Choroid plexus epithelial cell (primary cell): Measurements from ENCODE around the gene ARL10.

Experiments
- DNase-seq: peaks from one replicate; pipeline ENCODE4 v3.0.0-alpha.2; 2010; ENCODE audit warnings: low read depth
- H3K4me3 ChIP-seq: 2 replicates; pipeline ENCODE4 v1.5.1; 2011; ENCODE audit warnings: low read depth, mild to moderate bottlenecking, control low read depth, low read length, moderate library complexity
- TF ChIP-seq, protein P1 (sequence below): conservative IDR thresholded peaks from 2 replicates; pipeline ENCODE4 v1.5.1; 2011; ENCODE audit warnings: low read depth, mild to moderate bottlenecking, control low read depth, inconsistent platforms, low read length, moderate library complexity

The ARL10 gene, protein sequence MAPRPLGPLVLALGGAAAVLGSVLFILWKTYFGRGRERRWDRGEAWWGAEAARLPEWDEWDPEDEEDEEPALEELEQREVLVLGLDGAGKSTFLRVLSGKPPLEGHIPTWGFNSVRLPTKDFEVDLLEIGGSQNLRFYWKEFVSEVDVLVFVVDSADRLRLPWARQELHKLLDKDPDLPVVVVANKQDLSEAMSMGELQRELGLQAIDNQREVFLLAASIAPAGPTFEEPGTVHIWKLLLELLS

DNA sequence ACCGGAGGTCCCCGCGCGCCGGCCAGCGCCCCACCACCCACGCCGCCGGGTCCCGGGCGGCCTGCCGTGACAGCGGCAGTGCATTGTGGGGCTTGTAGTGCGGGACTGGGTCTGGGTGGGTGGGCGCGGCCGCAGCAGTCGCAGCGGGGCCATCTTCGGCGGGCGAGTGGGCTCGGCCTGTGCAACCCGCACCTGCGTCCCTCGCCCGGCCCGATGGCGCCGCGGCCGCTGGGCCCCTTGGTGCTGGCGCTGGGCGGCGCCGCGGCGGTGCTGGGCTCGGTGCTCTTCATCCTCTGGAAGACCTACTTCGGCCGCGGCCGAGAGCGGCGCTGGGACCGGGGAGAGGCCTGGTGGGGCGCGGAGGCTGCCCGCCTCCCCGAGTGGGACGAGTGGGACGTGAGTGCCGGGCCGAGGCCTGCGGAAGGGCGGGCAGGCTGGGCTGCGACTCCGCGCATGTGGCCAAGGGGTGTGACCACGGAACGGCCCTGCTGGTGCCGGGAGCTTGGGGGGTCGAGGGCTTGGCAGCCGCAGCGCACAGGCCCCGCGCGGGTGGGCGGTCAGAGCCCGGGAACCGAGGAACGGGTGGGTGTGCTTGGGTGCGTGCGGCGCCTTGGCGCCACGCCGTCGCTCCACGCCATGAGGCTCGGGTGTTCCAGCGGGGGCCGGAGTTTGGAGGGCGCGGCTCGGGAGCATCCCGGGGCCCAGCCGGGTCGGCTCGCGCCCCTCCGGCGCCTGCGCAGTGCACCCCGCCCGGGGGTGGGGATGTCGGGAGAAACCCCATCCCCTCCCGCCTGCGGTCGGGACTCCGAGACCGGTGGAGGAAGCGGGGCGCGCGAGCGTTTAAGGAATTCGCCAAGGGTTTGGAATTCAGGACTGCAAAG lies at the start of gene ARL10:
Gene ARL10, plus strand, starts transcription at position 137 of the 881 bp plus-strand sequence. Its CDS starts 77 bp downstream, at position 214.
- peak; percentile 33 for DNase-seq
- TF ChIP-seq, protein P1, sequence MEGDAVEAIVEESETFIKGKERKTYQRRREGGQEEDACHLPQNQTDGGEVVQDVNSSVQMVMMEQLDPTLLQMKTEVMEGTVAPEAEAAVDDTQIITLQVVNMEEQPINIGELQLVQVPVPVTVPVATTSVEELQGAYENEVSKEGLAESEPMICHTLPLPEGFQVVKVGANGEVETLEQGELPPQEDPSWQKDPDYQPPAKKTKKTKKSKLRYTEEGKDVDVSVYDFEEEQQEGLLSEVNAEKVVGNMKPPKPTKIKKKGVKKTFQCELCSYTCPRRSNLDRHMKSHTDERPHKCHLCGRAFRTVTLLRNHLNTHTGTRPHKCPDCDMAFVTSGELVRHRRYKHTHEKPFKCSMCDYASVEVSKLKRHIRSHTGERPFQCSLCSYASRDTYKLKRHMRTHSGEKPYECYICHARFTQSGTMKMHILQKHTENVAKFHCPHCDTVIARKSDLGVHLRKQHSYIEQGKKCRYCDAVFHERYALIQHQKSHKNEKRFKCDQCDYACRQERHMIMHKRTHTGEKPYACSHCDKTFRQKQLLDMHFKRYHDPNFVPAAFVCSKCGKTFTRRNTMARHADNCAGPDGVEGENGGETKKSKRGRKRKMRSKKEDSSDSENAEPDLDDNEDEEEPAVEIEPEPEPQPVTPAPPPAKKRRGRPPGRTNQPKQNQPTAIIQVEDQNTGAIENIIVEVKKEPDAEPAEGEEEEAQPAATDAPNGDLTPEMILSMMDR = no peak
- H3K4me3 ChIP-seq = peak within 1 kb of the TSS; percentile 68

DNA sequence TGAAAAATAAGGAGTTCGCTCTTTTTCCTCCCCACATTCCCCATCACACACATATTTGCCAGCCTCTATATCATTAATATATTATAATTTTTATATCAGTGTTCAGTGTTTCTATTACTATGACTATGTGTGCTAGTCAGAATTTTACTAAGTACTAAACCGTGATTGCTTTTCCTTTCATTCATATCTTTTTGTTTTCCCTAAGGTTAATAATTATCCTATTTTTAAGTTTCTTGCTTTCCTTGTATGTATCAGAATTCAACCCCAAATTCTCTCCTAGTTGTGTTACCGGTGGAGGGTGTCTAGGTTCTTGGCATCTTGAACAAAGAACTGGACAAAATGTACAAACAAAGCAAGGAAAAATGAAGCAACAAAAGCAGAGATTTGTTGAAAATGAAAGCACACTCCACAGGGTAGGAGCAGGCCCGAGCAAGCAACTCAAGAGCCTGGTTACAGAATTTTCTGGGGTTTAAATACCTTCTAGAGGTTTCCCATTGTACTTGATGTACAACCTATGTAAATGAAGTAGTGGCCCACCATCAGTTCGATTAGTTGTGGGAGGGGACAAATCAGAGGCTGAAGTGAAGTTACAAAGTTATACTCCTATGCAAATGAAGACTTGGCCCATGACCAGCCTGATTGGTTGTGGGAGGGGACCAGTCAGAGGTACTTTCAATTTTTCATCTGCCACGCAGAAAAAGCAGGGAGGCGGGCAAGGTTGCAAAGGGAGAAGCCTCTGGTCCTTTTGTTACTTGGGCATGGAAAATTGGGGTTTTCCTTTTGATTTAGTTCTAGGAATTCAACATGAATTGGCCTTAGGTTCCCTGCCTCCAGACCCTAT lies 47.5 kb upstream of the ARL10 start:
- no peak overlapping the region for H3K4me3 ChIP-seq
- TF ChIP-seq, protein P1 = no peak
- DNase-seq = peak; percentile 13

DNA sequence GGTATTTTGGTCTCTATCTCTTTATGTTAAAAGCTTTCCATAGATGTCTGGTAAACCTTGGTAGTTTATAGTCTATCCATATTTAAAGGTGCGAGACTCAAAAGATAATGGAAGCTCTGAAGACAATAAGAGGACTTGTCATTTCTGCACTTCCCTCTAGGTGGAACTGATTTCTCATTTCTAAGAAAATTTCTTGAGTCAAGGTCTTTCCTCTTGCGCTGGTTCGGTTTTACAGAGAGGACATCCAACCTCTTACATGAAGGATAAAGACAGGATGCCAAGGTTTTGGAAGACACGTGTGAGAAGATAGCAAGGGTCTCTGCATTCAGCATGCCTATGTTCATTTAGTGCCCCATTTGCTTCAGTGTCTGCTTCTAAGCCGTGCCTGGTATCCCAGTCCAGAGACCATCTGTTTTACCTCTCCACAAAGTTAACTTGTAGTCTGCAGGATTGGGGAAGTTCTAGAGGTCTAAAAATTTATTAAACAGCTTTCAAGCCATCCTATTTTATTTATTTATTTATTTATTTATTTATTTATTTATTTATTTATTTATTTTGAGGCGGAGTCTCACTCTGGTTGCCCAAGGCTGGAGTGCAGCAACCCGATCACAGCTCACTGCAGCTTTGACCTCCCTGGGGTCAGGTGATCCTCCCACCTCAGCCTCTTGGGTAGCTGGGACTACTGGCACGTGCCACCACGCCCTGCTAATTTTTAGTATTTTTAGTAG lies 45.3 kb upstream of the ARL10 start:
- TF ChIP-seq, protein P1 = peak; percentile 40
- peak; percentile 50 for DNase-seq
- no peak overlapping the region for H3K4me3 ChIP-seq

DNA sequence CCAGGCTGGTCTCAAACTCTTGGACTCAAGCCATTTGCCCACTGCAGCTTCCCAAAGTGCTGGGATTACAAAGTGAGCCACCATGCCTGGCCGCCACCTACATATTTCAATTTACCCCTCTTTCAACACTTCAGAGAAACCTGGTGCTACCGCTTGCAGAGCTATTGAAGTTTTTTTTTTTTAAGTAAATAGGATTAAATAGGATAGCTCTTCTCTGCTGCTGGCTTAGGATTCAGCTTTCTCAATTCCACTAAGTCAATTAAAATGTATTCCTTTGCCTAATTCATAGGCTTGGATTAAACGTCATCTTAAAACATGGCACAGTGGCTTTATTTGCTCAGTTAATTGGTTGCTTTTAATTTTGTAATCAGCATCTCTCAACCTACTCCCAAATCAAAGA lies 44.7 kb upstream of the ARL10 start:
- no peak for DNase-seq
- TF ChIP-seq, protein P1 = no peak
- no peak overlapping the region for H3K4me3 ChIP-seq

DNA sequence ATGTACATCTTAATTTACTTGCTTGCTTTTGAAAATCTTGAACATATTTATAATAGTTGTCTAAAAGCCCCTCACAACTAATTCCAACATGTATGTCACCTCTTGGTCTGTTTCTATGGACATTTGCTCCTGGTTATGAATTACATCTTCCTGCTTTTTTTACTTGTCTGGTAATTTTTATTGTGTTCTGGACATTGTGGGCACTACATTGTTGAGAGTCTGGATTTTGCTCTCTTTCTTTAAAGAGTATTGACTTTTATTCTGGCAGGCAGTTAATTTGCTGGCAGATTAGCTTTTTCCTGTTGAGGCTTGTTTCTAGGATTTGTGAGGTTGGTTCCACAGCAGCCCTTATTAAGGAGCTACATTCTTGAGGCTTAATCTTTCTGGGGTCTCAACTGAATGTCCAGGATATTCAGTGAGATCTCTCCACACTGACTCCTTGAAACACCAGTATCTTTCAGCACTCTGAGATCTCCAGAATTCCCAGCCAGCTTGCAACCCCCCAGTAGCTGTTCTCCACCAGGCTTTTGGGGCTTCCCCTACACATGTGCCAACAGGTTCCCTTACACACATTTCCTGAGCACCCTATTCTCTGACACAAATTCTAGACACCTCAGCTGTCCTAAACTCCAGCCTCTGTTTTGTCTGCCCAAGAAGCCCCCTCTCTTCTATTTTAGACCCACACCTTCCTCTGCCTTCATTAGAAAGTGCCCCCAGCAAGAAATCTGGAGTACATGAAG lies 31.1 kb upstream of the ARL10 start:
- no peak for DNase-seq
- TF ChIP-seq, protein P1 = no peak
- no peak overlapping the region for H3K4me3 ChIP-seq

DNA sequence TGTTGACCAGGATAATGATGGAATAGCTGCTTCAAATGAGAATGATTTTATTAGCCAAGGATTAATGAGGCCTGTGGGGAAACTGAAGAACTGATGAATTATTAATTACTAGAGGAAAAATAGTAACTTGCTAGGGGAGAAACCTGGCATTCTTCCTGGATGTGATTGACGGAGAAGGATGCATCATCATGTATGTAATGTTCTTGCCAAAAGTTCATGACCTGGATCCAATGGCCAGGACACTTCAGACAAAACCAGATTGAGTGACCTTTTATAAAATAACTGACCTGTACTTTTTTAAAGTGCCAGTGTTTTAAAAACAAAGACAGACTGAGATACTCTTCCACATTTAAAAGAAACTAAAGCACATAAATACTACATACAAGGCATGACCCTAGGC lies 27.4 kb upstream of the ARL10 start:
- TF ChIP-seq, protein P1 = no peak
- peak; percentile 32 for DNase-seq
- H3K4me3 ChIP-seq = no peak overlapping the region
